Neural cell (in vitro differentiated cells): ENCODE measurements around the gene CDH5. TPM values are rescaled to one million over a fixed set of nuclear protein-coding genes. Genes with fewer than 3 reads are reported as not detected.

Experiments
- H2AFZ ChIP-seq: fragments of 200-600, 300-800 bp; sonication (generic), shearing (Covaris generic); 2 replicates; pipeline ENCODE4 v1.6.0; 2014; ENCODE audit warnings: low read depth, mild to moderate bottlenecking, antibody characterized with exemption, low read length, moderate library complexity
- H3F3A ChIP-seq: fragments of 200-600 bp; shearing (Covaris generic); 2 replicates; pipeline ENCODE4 v1.6.1; 2016; ENCODE audit warnings: mild to moderate bottlenecking, moderate library complexity, mixed read lengths, antibody characterized with exemption, low read length; ENCODE audit not compliant: insufficient read depth, poor library complexity, severe bottlenecking
- H3K27ac ChIP-seq: fragments of 200-600, 300-800 bp; sonication (generic), shearing (Covaris generic); 2 replicates; pipeline ENCODE4 v1.5.1; 2014; ENCODE audit warnings: mild to moderate bottlenecking, low read length, moderate library complexity
- H3K27me3 ChIP-seq: fragments of 300-800, 200-600 bp; sonication (generic), shearing (Covaris generic); 2 replicates; pipeline ENCODE4 v1.6.0; 2014; ENCODE audit warnings: mild to moderate bottlenecking, low read depth, low read length, moderate library complexity; ENCODE audit not compliant: insufficient read depth
- H3K36me3 ChIP-seq: fragments of 300-800, 200-600 bp; sonication (generic), shearing (Covaris generic); 2 replicates; pipeline ENCODE4 v1.5.1; 2014; ENCODE audit warnings: mild to moderate bottlenecking, antibody characterized with exemption, low read length, moderate library complexity; ENCODE audit not compliant: insufficient read depth
- H3K4me2 ChIP-seq: fragments of 300-800, 200-600 bp; sonication (generic), shearing (Covaris generic); 2 replicates; pipeline ENCODE4 v1.6.0; 2014; ENCODE audit warnings: mild to moderate bottlenecking, low read length
- H3K4me3 ChIP-seq: fragments of 300-800, 200-600 bp; sonication (generic), shearing (Covaris generic); 2 replicates; pipeline ENCODE4 v1.5.1; 2014; ENCODE audit warnings: mild to moderate bottlenecking, low read length, moderate library complexity
- H3K79me2 ChIP-seq: fragments of 200-600 bp; shearing (Covaris generic); replicated peaks from 2 replicates; pipeline ENCODE4 v1.6.0; 2014; ENCODE audit warnings: mild to moderate bottlenecking, low read length, moderate library complexity; ENCODE audit not compliant: insufficient read depth
- H3K9ac ChIP-seq: fragments of 300-800, 200-600 bp; sonication (generic), shearing (Covaris generic); 2 replicates; pipeline ENCODE4 v1.6.1; 2016; ENCODE audit warnings: mild to moderate bottlenecking, low read length, mixed read lengths
- H3K9me2 ChIP-seq: fragments of 200-600 bp; shearing (Covaris generic); 2 replicates; pipeline ENCODE4 v1.6.1; 2016; ENCODE audit warnings: mild to moderate bottlenecking, low read length, mixed read lengths; ENCODE audit not compliant: insufficient read depth
- H3K9me3 ChIP-seq: fragments of 200-600, 300-800 bp; sonication (generic), shearing (Covaris generic); 2 replicates; pipeline ENCODE4 v1.6.1; 2016; ENCODE audit warnings: mild to moderate bottlenecking, mixed run types, low read length, moderate library complexity, mixed read lengths
- H4K20me1 ChIP-seq: fragments of 200-600 bp; shearing (Covaris generic); 2 replicates; pipeline ENCODE4 v1.6.1; 2016; ENCODE audit warnings: mild to moderate bottlenecking, mixed run types; ENCODE audit not compliant: insufficient read depth
- CTCF ChIP-seq: fragments of 450-650 bp; IDR thresholded peaks from 2 replicates; pipeline ENCODE4 v1.5.1; 2014; ENCODE audit warnings: antibody characterized with exemption, mild to moderate bottlenecking, moderate library complexity; ENCODE audit not compliant: poor library complexity, severe bottlenecking
- EP300 ChIP-seq: fragments of 450-650 bp; conservative IDR thresholded peaks from 2 replicates; pipeline ENCODE4 v1.6.1; 2014; ENCODE audit warnings: antibody characterized with exemption, mild to moderate bottlenecking, moderate library complexity; ENCODE audit not compliant: poor library complexity, severe bottlenecking
- EZH2 ChIP-seq: fragments of 200-600, 300-800 bp; shearing (Covaris generic), sonication (generic); IDR thresholded peaks from 2 replicates; pipeline ENCODE4 v1.6.1; 2014; ENCODE audit warnings: antibody characterized with exemption, low read length, borderline replicate concordance, mild to moderate bottlenecking; ENCODE audit not compliant: insufficient read depth, poor library complexity, severe bottlenecking
- MXI1 ChIP-seq: fragments of 450-650 bp; conservative IDR thresholded peaks from 2 replicates; pipeline ENCODE4 v1.6.1; 2014; ENCODE audit warnings: antibody characterized with exemption, mild to moderate bottlenecking; ENCODE audit not compliant: poor library complexity, severe bottlenecking
- POLR2AphosphoS5 ChIP-seq: IDR thresholded peaks from 2 replicates; pipeline ENCODE4 v1.6.1; 2012
- RAD21 ChIP-seq: fragments of 450-650 bp; conservative IDR thresholded peaks from 2 replicates; pipeline ENCODE4 v1.6.1; 2014; ENCODE audit warnings: antibody characterized with exemption, mild to moderate bottlenecking, moderate library complexity
- SMC3 ChIP-seq: fragments of 450-650 bp; conservative IDR thresholded peaks from 2 replicates; pipeline ENCODE4 v1.6.1; 2014; ENCODE audit warnings: antibody characterized with exemption, mild to moderate bottlenecking, moderate library complexity; ENCODE audit not compliant: poor library complexity
- TAF1 ChIP-seq: IDR thresholded peaks from 2 replicates; pipeline ENCODE4 v1.6.1; 2012; ENCODE audit warnings: low read depth
- polyA plus RNA-seq: library from polyadenylated mRNA; depleted of rRNA; stranded (reverse); fragments of >200 nt; gene quantifications from 2 replicates; pipeline ENCODE4 v1.2.3, GENCODE V29; 2014
- TF ChIP-seq, protein P1 (sequence below): IDR thresholded peaks from 2 replicates; pipeline ENCODE4 v1.6.1; 2012; ENCODE audit warnings: borderline replicate concordance

CDH5 gene
- polyA plus RNA-seq, 1 donor from 2014 or later = not detected

- Histone ChIP-seq H3K4me2 (no peak overlapping the region), H3K9me3 (no peaks in the 10 kb centered on the region), H4K20me1 (no peaks in the 10 kb centered on the region), H3K9ac (no peak overlapping the region), H3K79me2 (no peaks in the 10 kb centered on the region), H3F3A (no peaks in the 10 kb centered on the region), H3K4me3 (no peak overlapping the region), H3K36me3 (no peaks in the 10 kb centered on the region), H3K9me2 (no peaks in the 10 kb centered on the region), H3K27me3 (no peaks in the 10 kb centered on the region), H3K27ac (no peak overlapping the region), H2AFZ (no peak overlapping the region)
- TF ChIP-seq EZH2 (no peak), MXI1 (no peak), RAD21 (no peak), SMC3 (no peak), CTCF (no peak)
Measured at GRCh38 chr16:66383551-66383950, 17.1 kb downstream of the CDH5 start.

- H3K27me3 ChIP-seq = no peaks in the 10 kb centered on the region
- H2AFZ ChIP-seq = no peak overlapping the region
- H3K27ac ChIP-seq = no peak overlapping the region
- no peaks in the 10 kb centered on the region for H4K20me1 ChIP-seq
- H3K4me2 ChIP-seq = no peak overlapping the region
- H3K9me3 ChIP-seq = no peaks in the 10 kb centered on the region
- no peaks in the 10 kb centered on the region for H3F3A ChIP-seq
- TF ChIP-seq MXI1 = no peak
- TF ChIP-seq TAF1 = no peak
- TF ChIP-seq CTCF = no peak
- TF ChIP-seq, protein P1, sequence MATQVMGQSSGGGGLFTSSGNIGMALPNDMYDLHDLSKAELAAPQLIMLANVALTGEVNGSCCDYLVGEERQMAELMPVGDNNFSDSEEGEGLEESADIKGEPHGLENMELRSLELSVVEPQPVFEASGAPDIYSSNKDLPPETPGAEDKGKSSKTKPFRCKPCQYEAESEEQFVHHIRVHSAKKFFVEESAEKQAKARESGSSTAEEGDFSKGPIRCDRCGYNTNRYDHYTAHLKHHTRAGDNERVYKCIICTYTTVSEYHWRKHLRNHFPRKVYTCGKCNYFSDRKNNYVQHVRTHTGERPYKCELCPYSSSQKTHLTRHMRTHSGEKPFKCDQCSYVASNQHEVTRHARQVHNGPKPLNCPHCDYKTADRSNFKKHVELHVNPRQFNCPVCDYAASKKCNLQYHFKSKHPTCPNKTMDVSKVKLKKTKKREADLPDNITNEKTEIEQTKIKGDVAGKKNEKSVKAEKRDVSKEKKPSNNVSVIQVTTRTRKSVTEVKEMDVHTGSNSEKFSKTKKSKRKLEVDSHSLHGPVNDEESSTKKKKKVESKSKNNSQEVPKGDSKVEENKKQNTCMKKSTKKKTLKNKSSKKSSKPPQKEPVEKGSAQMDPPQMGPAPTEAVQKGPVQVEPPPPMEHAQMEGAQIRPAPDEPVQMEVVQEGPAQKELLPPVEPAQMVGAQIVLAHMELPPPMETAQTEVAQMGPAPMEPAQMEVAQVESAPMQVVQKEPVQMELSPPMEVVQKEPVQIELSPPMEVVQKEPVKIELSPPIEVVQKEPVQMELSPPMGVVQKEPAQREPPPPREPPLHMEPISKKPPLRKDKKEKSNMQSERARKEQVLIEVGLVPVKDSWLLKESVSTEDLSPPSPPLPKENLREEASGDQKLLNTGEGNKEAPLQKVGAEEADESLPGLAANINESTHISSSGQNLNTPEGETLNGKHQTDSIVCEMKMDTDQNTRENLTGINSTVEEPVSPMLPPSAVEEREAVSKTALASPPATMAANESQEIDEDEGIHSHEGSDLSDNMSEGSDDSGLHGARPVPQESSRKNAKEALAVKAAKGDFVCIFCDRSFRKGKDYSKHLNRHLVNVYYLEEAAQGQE = no peak
- no peak for TF ChIP-seq SMC3
- TF ChIP-seq POLR2AphosphoS5 = no peak
- TF ChIP-seq EZH2 = no peak
- no peak for TF ChIP-seq EP300
- no peak for TF ChIP-seq RAD21
- no peaks in the 10 kb centered on the region for H3K9me2 ChIP-seq
- no peaks in the 10 kb centered on the region for H3K36me3 ChIP-seq
- no peaks in the 10 kb centered on the region for H3K79me2 ChIP-seq
- H3K9ac ChIP-seq = no peak overlapping the region
- no peak overlapping the region for H3K4me3 ChIP-seq
Measured at GRCh38 chr16:66385415-66385814, 18.9 kb downstream of the CDH5 start.
